ENCODE measurements around the gene KCNQ1. TPM values are rescaled to one million over a fixed set of nuclear protein-coding genes. Genes with fewer than 3 reads are reported as not detected.
A peak's percentile ranks its signal among the peaks of the same experiment; 100 is the strongest.

Gene KCNQ1, protein sequence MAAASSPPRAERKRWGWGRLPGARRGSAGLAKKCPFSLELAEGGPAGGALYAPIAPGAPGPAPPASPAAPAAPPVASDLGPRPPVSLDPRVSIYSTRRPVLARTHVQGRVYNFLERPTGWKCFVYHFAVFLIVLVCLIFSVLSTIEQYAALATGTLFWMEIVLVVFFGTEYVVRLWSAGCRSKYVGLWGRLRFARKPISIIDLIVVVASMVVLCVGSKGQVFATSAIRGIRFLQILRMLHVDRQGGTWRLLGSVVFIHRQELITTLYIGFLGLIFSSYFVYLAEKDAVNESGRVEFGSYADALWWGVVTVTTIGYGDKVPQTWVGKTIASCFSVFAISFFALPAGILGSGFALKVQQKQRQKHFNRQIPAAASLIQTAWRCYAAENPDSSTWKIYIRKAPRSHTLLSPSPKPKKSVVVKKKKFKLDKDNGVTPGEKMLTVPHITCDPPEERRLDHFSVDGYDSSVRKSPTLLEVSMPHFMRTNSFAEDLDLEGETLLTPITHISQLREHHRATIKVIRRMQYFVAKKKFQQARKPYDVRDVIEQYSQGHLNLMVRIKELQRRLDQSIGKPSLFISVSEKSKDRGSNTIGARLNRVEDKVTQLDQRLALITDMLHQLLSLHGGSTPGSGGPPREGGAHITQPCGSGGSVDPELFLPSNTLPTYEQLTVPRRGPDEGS
- total RNA-seq (2021): 2.2 and 2.3 TPM in 2 replicates
- long read RNA-seq, partial matches to known transcripts: 0 of 6 reads
- long read RNA-seq, other reads (novel, unspliced or antisense): 6 of 6 reads

DNA sequence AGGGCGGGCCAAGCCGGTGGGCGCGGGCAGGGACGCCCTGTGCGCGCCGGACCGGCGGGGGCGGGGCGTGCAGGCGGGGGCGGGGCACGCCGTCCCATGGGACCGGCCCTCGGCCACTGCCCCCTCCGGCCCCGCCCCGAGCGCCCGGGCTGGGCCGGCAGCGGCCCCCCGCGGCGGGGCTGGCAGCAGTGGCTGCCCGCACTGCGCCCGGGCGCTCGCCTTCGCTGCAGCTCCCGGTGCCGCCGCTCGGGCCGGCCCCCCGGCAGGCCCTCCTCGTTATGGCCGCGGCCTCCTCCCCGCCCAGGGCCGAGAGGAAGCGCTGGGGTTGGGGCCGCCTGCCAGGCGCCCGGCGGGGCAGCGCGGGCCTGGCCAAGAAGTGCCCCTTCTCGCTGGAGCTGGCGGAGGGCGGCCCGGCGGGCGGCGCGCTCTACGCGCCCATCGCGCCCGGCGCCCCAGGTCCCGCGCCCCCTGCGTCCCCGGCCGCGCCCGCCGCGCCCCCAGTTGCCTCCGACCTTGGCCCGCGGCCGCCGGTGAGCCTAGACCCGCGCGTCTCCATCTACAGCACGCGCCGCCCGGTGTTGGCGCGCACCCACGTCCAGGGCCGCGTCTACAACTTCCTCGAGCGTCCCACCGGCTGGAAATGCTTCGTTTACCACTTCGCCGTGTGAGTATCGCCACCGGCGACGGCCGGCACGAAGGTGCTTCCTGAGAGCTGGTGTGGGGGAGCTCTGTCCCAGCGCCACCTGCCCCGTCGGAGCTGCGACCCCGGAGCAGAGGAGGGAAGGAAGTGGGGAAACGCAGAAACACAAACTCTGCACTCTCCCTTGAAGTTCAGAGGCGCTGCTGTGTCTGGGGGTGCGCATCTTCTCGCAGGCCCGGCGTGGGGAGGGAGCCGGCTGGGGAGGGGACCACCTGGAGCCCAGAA, at the start of gene KCNQ1:
Gene KCNQ1 (plus strand): TSS at position 188 of the 925 bp plus-strand sequence. CDS start 91 bp downstream, at position 279.
- Histone ChIP-seq H3K14ac (ENCODE audit: insufficient read depth, low read length) (no peak within 1 kb of the TSS), H4K5ac (ENCODE audit: insufficient read length, low read depth, low read length) (no peak within 1 kb of the TSS), H3K4me2 (ENCODE audit: insufficient read depth, insufficient read length, low read length) (peak within 1 kb of the TSS; percentile 48), H3K4ac (ENCODE audit: low read depth, low read length) (no peak within 1 kb of the TSS), H4K8ac (replicated peaks; ENCODE audit: insufficient read length, low read depth, low read length) (no peak within 1 kb of the TSS), H2AFZ (ENCODE audit: low read length) (no peak within 1 kb of the TSS), H2BK120ac (ENCODE audit: low read depth, low read length, poor library complexity, severe bottlenecking) (no peak within 1 kb of the TSS), H3K79me2 (ENCODE audit: insufficient read depth, low read length) (no peaks in the 10 kb centered on the region), H3K56ac (ENCODE audit: insufficient read length, low read depth, low read length) (no peak within 1 kb of the TSS), H4K20me1 (ENCODE audit: control insufficient read depth, insufficient read depth, insufficient read length) (no peaks in the 10 kb centered on the region), H3K9ac (ENCODE audit: extremely low read depth, insufficient read length, low read length) (no peak within 1 kb of the TSS), H3T11ph (ENCODE audit: low read length) (no peak within 1 kb of the TSS), H3K23me2 (ENCODE audit: insufficient read length, low read depth, low read length, poor library complexity, severe bottlenecking) (peaks cover 4% of the 10 kb centered on the region), H3K9me3 (ENCODE audit: control insufficient read depth, low read depth, low read length) (no peaks in the 10 kb centered on the region), H3K18ac (ENCODE audit: insufficient read length, low read depth, low read length) (no peak within 1 kb of the TSS), H2AK5ac (ENCODE audit: insufficient read length, low read length) (no peak within 1 kb of the TSS), H2BK12ac (ENCODE audit: insufficient read length, low read depth, low read length) (no peak within 1 kb of the TSS), H4K91ac (ENCODE audit: insufficient read length, low read depth, low read length) (no peak within 1 kb of the TSS), H3K23ac (ENCODE audit: insufficient read length, low read depth, low read length) (no peak within 1 kb of the TSS), H3K27ac (ENCODE audit: insufficient read length, low read depth, low read length) (no peak within 1 kb of the TSS), H2BK5ac (ENCODE audit: insufficient read length, low read length) (no peak within 1 kb of the TSS), H2BK15ac (ENCODE audit: low read depth, low read length) (no peak within 1 kb of the TSS; the same call in 1 of the 2 replicates), H3K4me1 (ENCODE audit: insufficient read depth, low read length) (no peaks in the 10 kb centered on the region), H3K27me3 (ENCODE audit: insufficient read depth, low read length) (peaks cover 24% of the 10 kb centered on the region; the same call in 1 of the 2 replicates), H2BK20ac (ENCODE audit: low read depth, low read length, poor library complexity, severe bottlenecking) (no peak within 1 kb of the TSS), H3K79me1 (ENCODE audit: insufficient read depth, low read depth, low read length, poor library complexity, severe bottlenecking) (no peaks in the 10 kb centered on the region)
- no peak within 1 kb of the TSS for H3K27ac Mint-ChIP-seq
- DNase-seq: no peak
- H3K9me3 Mint-ChIP-seq: peaks cover 3 to 10% of the 10 kb centered on the region in 2 experiments; a peak in 3 of 5 replicates
- no peaks in the 10 kb centered on the region for H3K36me3 Mint-ChIP-seq (ENCODE audit: insufficient read depth in 1 of 3, low read depth in 3 of 3)
- no CpG with 5 or more reads among the region's 116 CpGs for WGBS (ENCODE audit: extremely low coverage, insufficient read length, low lambda C conversion rate)
- H3K4me1 Mint-ChIP-seq: peaks cover 0 to 3% of the 10 kb centered on the region in 2 experiments; a peak in 2 of 4 replicates
- peak within 1 kb of the TSS; percentile 58 to 80 for H3K4me3 Mint-ChIP-seq
- H3K27me3 Mint-ChIP-seq (ENCODE audit: low read depth): peaks cover 88% of the 10 kb centered on the region
- TF ChIP-seq, protein P1, sequence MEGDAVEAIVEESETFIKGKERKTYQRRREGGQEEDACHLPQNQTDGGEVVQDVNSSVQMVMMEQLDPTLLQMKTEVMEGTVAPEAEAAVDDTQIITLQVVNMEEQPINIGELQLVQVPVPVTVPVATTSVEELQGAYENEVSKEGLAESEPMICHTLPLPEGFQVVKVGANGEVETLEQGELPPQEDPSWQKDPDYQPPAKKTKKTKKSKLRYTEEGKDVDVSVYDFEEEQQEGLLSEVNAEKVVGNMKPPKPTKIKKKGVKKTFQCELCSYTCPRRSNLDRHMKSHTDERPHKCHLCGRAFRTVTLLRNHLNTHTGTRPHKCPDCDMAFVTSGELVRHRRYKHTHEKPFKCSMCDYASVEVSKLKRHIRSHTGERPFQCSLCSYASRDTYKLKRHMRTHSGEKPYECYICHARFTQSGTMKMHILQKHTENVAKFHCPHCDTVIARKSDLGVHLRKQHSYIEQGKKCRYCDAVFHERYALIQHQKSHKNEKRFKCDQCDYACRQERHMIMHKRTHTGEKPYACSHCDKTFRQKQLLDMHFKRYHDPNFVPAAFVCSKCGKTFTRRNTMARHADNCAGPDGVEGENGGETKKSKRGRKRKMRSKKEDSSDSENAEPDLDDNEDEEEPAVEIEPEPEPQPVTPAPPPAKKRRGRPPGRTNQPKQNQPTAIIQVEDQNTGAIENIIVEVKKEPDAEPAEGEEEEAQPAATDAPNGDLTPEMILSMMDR (conservative IDR thresholded peaks at IDR 0.05): no peak

All from H9 (cell line).